HCT116 (cell line): ENCODE results near the gene CELF2. TPM values are rescaled to one million over a fixed set of nuclear protein-coding genes. Genes with fewer than 3 reads are reported as not detected.

Experiments
- ATAC-seq: fragments of 200-7000 bp; cut with Tn5 transposase; 2 replicates; pipeline ENCODE4 v1.9.1; 2020; ENCODE audit warnings: mild to moderate bottlenecking, moderate library complexity
- BruUV-seq: library from RNA; stranded (reverse); fragments of 400-500 nt; replicated peaks from 2 replicates; lab custom pipeline; 2021; lab: Mats Ljungman, UMichigan
- CTCF ChIA-PET: fragments of 300-600 bp; sonication (Branson Sonifier 250); formaldehyde crosslinking; loops from one replicate; lab custom pipeline; 2021; ENCODE audit warnings: antibody characterized with exemption; lab: Charles Lee
- POLR2A ChIA-PET: fragments of 300-600, 350-600 bp; sonication (Branson Sonifier 250); formaldehyde crosslinking; loops from one replicate; lab custom pipeline; 2021; ENCODE audit warnings: antibody characterized with exemption; lab: Charles Lee
- RAD21 ChIA-PET, 2 experiments: fragments of 300-600 bp; sonication (Branson Sonifier 250); formaldehyde crosslinking; loops; one replicate each; lab custom pipeline; 2023; ENCODE audit warnings: low total read pairs in 2 of 2; ENCODE audit not compliant: uncharacterized antibody in 2 of 2, unreplicated experiment in 2 of 2, low non-redundant PET in 1 of 2; lab: Charles Lee
- DNase-seq: peaks from one replicate; pipeline ENCODE4 v3.0.0-alpha.2; 2010; ENCODE audit warnings: low read depth, low spot score
- H2AFZ ChIP-seq: fragments of 200-600 bp; shearing (Covaris generic), sonication (generic); 2 replicates; pipeline ENCODE4 v1.6.1; 2017; ENCODE audit warnings: low read depth, mixed run types, mixed read lengths, antibody characterized with exemption, low read length; ENCODE audit not compliant: poor library complexity, severe bottlenecking
- H3K27ac ChIP-seq: 2 replicates; pipeline ENCODE4 v1.5.1; 2012; ENCODE audit warnings: low read depth, low read length
- H3K27me3 ChIP-seq: fragments of 200-600 bp; sonication (generic); 2 replicates; pipeline ENCODE4 v1.6.1; 2016; ENCODE audit warnings: mixed run types, low read length, mixed read lengths; ENCODE audit not compliant: insufficient read depth
- H3K36me3 ChIP-seq, 2 experiments: fragments of 200-500 bp in 1 of 2; fragments of 200-600 bp in 1 of 2; sonication (Bioruptor generic) in 1 of 2; sonication (generic) in 1 of 2; 2 replicates each; pipeline versions ENCODE4 v1.5.1 to v1.6.1; 2014 to 2016; ENCODE audit warnings: low read length in 2 of 2, inconsistent platforms in 1 of 2, mixed read lengths in 1 of 2, mixed run types in 1 of 2; ENCODE audit not compliant: insufficient read depth in 2 of 2, control insufficient read depth in 1 of 2
- H3K4me1 ChIP-seq, 2 experiments: fragments of 200-600 bp in 1 of 2; sonication (generic) in 1 of 2; 2 replicates each; pipeline versions ENCODE4 v1.5.1 to v1.6.1; 2012 to 2017; ENCODE audit warnings: low read length in 2 of 2, inconsistent platforms in 1 of 2, mild to moderate bottlenecking in 1 of 2, mixed read lengths in 1 of 2, mixed run types in 1 of 2, moderate library complexity in 1 of 2; ENCODE audit not compliant: insufficient read depth in 2 of 2, control insufficient read depth in 1 of 2
- H3K4me2 ChIP-seq: fragments of 200-600 bp; sonication (generic); 2 replicates; pipeline ENCODE4 v1.6.1; 2017; ENCODE audit warnings: mixed run types, low read length, mixed read lengths
- H3K4me3 ChIP-seq, 2 experiments: fragments of 200-600 bp in 1 of 2; sonication (generic) in 1 of 2; replicated peaks in 1 of 2; 2 replicates each; pipeline ENCODE4 v1.5.1; 2011 to 2016; ENCODE audit warnings: low read length in 2 of 2, control low read depth in 1 of 2, low read depth in 1 of 2, mild to moderate bottlenecking in 1 of 2, mixed read lengths in 1 of 2, mixed run types in 1 of 2
- H3K79me2 ChIP-seq: fragments of 200-600 bp; sonication (generic); 2 replicates; pipeline ENCODE4 v1.6.1; 2017; ENCODE audit warnings: mild to moderate bottlenecking, mixed run types, low read length, moderate library complexity, mixed read lengths; ENCODE audit not compliant: insufficient read depth
- H3K9ac ChIP-seq: fragments of 200-600 bp; sonication (generic); 2 replicates; pipeline ENCODE4 v1.6.1; 2016; ENCODE audit warnings: low read length, mixed read lengths
- H3K9me2 ChIP-seq: fragments of 200-600 bp; sonication (generic), shearing (Covaris generic); 2 replicates; pipeline ENCODE4 v1.6.1; 2017; ENCODE audit warnings: mixed run types, mild to moderate bottlenecking, moderate library complexity; ENCODE audit not compliant: insufficient read depth
- H3K9me3 ChIP-seq, 2 experiments: fragments of 200-500 bp in 1 of 2; fragments of 200-600 bp in 1 of 2; sonication (Bioruptor generic) in 1 of 2; sonication (generic) in 1 of 2; 2 replicates each; pipeline ENCODE4 v1.6.1; 2014 to 2017; ENCODE audit warnings: low read length in 2 of 2, mixed read lengths in 2 of 2, inconsistent platforms in 1 of 2, low read depth in 1 of 2, mild to moderate bottlenecking in 1 of 2, mixed run types in 1 of 2, moderate library complexity in 1 of 2; ENCODE audit not compliant: control insufficient read depth in 1 of 2, insufficient read depth in 1 of 2
- H4K20me1 ChIP-seq: fragments of 200-600 bp; sonication (generic), shearing (Covaris generic); 2 replicates; pipeline ENCODE4 v1.6.1; 2017; ENCODE audit warnings: mixed run types, mild to moderate bottlenecking, moderate library complexity; ENCODE audit not compliant: insufficient read depth
- ATF3 ChIP-seq: IDR thresholded peaks from 2 replicates; pipeline ENCODE4 v1.6.1; 2012
- CEBPB ChIP-seq: IDR thresholded peaks from 2 replicates; pipeline ENCODE4 v1.6.1; 2012; ENCODE audit warnings: low read depth
- CTCF ChIP-seq, 3 experiments: fragments of 200-600 bp in 1 of 3; sonication (generic) in 1 of 3; IDR thresholded peaks in 2 of 3; conservative IDR thresholded peaks in 1 of 3; 2 replicates each; pipeline ENCODE4 v1.5.1; 2012 to 2017; ENCODE audit warnings: low read depth in 2 of 3, low read length in 2 of 3, antibody characterized with exemption in 1 of 3, borderline replicate concordance in 1 of 3, control low read depth in 1 of 3, mild to moderate bottlenecking in 1 of 3, mixed read lengths in 1 of 3, mixed run types in 1 of 3, moderate library complexity in 1 of 3; ENCODE audit not compliant: insufficient read depth in 1 of 3
- EGR1 ChIP-seq: IDR thresholded peaks from 2 replicates; pipeline ENCODE4 v1.6.1; 2012; ENCODE audit warnings: low read depth
- ELF1 ChIP-seq: IDR thresholded peaks from 2 replicates; pipeline ENCODE4 v1.6.1; 2012; ENCODE audit warnings: low read depth, borderline replicate concordance
- EZH2 ChIP-seq: fragments of 200-600 bp; sonication (generic); IDR thresholded peaks from 2 replicates; pipeline ENCODE4 v1.6.1; 2017; ENCODE audit warnings: antibody characterized with exemption, mixed run types
- EZH2phosphoT487 ChIP-seq: fragments of 200-600 bp; IDR thresholded peaks from 2 replicates; pipeline ENCODE4 v1.6.1; 2018; ENCODE audit warnings: antibody characterized with exemption, borderline replicate concordance
- FOSL1 ChIP-seq: IDR thresholded peaks from 2 replicates; pipeline ENCODE4 v1.6.1; 2012; ENCODE audit warnings: low read depth
- JUND ChIP-seq: IDR thresholded peaks from 2 replicates; pipeline ENCODE4 v1.6.1; 2012
- MAX ChIP-seq: IDR thresholded peaks from 2 replicates; pipeline ENCODE4 v1.6.1; 2012
- POLR2A ChIP-seq: IDR thresholded peaks from 2 replicates; pipeline ENCODE4 v1.7.0; 2011; ENCODE audit warnings: borderline replicate concordance; ENCODE audit not compliant: insufficient read depth, insufficient read length; ENCODE audit errors: extremely low read depth
- RAD21 ChIP-seq: IDR thresholded peaks from 2 replicates; pipeline ENCODE4 v1.6.1; 2012; ENCODE audit warnings: low read depth, mild to moderate bottlenecking
- YY1 ChIP-seq: IDR thresholded peaks from 2 replicates; pipeline ENCODE4 v1.6.1; 2011; ENCODE audit warnings: low read length, low read depth, moderate library complexity, mild to moderate bottlenecking; ENCODE audit not compliant: insufficient replicate concordance; ENCODE audit errors: extremely low read depth
- ZBTB33 ChIP-seq: IDR thresholded peaks from 2 replicates; pipeline ENCODE4 v1.6.1; 2011; ENCODE audit warnings: mild to moderate bottlenecking, low read length, moderate library complexity; ENCODE audit not compliant: insufficient replicate concordance; ENCODE audit errors: extremely low read depth
- ZNF274 ChIP-seq: fragments of 200-500 bp; sonication (Bioruptor generic); IDR thresholded peaks from 2 replicates; pipeline ENCODE4 v1.6.1; 2014; ENCODE audit warnings: mild to moderate bottlenecking, low read depth, low read length, inconsistent platforms
- intact Hi-C: fragments of 100-400 bp; cut with micrococcal nuclease; formaldehyde crosslinking; loops from 2 replicates; pipeline ENCODE4 v1.10.0; 2022
- total RNA-seq: library from RNA; stranded (reverse); gene quantifications from one replicate; pipeline ENCODE4 v1.2.1, GENCODE V29; 2021; ENCODE audit not compliant: unreplicated experiment
- TF ChIP-seq, protein P1 (sequence below): IDR thresholded peaks from 2 replicates; pipeline ENCODE4 v1.6.1; 2012; ENCODE audit warnings: low read depth

Gene CELF2
- total RNA-seq, 1 experiment from 2014 or later = 0.66 TPM

GRCh38 chr10:11205030-11205772 is 187.5 kb downstream of the CELF2 start:
- Histone ChIP-seq H3K4me2 (no peak overlapping the region), H4K20me1 (no peaks in the 10 kb centered on the region), H2AFZ (no peak overlapping the region), H3K9me3 (no peaks in the 10 kb centered on the region), H3K4me3 (no peak overlapping the region), H3K27me3 (no peaks in the 10 kb centered on the region), H3K79me2 (no peaks in the 10 kb centered on the region), H3K9me2 (no peaks in the 10 kb centered on the region), H3K4me1 (no peaks in the 10 kb centered on the region), H3K36me3 (no peaks in the 10 kb centered on the region), H3K9ac (no peak overlapping the region), H3K27ac (no peak overlapping the region)
- ChIA-PET CTCF (no interaction called here), RAD21 (no interaction called here), POLR2A (no interaction called here)
- DNase-seq = no peak
- BruUV-seq = no TSS peak
- intact Hi-C loops = no loop called here
- no peak for ATAC-seq
- TF ChIP-seq, protein P1, sequence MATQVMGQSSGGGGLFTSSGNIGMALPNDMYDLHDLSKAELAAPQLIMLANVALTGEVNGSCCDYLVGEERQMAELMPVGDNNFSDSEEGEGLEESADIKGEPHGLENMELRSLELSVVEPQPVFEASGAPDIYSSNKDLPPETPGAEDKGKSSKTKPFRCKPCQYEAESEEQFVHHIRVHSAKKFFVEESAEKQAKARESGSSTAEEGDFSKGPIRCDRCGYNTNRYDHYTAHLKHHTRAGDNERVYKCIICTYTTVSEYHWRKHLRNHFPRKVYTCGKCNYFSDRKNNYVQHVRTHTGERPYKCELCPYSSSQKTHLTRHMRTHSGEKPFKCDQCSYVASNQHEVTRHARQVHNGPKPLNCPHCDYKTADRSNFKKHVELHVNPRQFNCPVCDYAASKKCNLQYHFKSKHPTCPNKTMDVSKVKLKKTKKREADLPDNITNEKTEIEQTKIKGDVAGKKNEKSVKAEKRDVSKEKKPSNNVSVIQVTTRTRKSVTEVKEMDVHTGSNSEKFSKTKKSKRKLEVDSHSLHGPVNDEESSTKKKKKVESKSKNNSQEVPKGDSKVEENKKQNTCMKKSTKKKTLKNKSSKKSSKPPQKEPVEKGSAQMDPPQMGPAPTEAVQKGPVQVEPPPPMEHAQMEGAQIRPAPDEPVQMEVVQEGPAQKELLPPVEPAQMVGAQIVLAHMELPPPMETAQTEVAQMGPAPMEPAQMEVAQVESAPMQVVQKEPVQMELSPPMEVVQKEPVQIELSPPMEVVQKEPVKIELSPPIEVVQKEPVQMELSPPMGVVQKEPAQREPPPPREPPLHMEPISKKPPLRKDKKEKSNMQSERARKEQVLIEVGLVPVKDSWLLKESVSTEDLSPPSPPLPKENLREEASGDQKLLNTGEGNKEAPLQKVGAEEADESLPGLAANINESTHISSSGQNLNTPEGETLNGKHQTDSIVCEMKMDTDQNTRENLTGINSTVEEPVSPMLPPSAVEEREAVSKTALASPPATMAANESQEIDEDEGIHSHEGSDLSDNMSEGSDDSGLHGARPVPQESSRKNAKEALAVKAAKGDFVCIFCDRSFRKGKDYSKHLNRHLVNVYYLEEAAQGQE = no peak
- no peak for TF ChIP-seq RAD21
- no peak for TF ChIP-seq EZH2phosphoT487
- no peak for TF ChIP-seq ZBTB33
- TF ChIP-seq EGR1 = no peak
- TF ChIP-seq EZH2 = no peak
- no peak for TF ChIP-seq YY1
- TF ChIP-seq MAX = no peak
- TF ChIP-seq ELF1 = no peak
- no peak for TF ChIP-seq FOSL1
- TF ChIP-seq CEBPB = no peak
- no peak for TF ChIP-seq POLR2A
- TF ChIP-seq JUND = no peak
- no peak for TF ChIP-seq ATF3
- TF ChIP-seq CTCF (IDR thresholded peaks at IDR 0.05 in 2 of 3, conservative IDR thresholded peaks at IDR 0.05 in 1 of 3; ENCODE audit: borderline replicate concordance in 1 of 3, insufficient read depth in 1 of 3, low read depth in 2 of 3, low read length in 2 of 3) = no peak
- TF ChIP-seq ZNF274 = no peak
